ENCODE results near the gene HOATZ. TPM values are rescaled to one million over a fixed set of nuclear protein-coding genes. Genes with fewer than 3 reads are reported as not detected.

HOATZ gene
- total and polyA plus RNA-seq, 2 of the 13 experiments (the other 11 are each of a cell fraction or from before 2014, with no cell fraction given) = not detected

- TF ChIP-seq TERF1 (CRISPR knock-in tag; IDR thresholded peaks at IDR 0.05) = no peak
- no peak for TF ChIP-seq THRA (CRISPR knock-in tag; IDR thresholded peaks at IDR 0.05; ENCODE audit: borderline replicate concordance)
- no peak for TF ChIP-seq ZNF296 (CRISPR knock-in tag; conservative IDR thresholded peaks at IDR 0.05)
- TF ChIP-seq ZNF557 (CRISPR knock-in tag; IDR thresholded peaks at IDR 0.05) = no peak
- no peak for TF ChIP-seq RXRA (CRISPR knock-in tag; IDR thresholded peaks at IDR 0.05)
Measured at GRCh38 chr11:111554532-111554931, 40.0 kb downstream of the HOATZ start (continued).

GRCh38 chr11:111555255-111555654 is 40.7 kb downstream of the HOATZ start:
- Histone ChIP-seq H3K4me3 (replicated peaks in 1 of 3; ENCODE audit: insufficient read depth in 1 of 3, low read depth in 2 of 3, low read length in 3 of 3) (no peak overlapping the region), H3K4me1 (ENCODE audit: insufficient read depth, low read length) (no peaks in the 10 kb centered on the region), H3K27me3 (ENCODE audit: control insufficient read depth in 1 of 2, insufficient read depth in 2 of 2, low read length in 2 of 2) (peaks cover 0 to 12% of the 10 kb centered on the region in 2 experiments; a peak in 2 of 5 replicates), H2AFZ (ENCODE audit: low read length) (no peak overlapping the region), H3K9ac (ENCODE audit: insufficient read depth, low read depth, low read length) (no peak overlapping the region), H3K27ac (ENCODE audit: extremely low read length, insufficient read depth, low read length) (no peak overlapping the region), H4K20me1 (ENCODE audit: insufficient read depth, low read length) (no peaks in the 10 kb centered on the region), H3K4me2 (ENCODE audit: low read depth, low read length) (no peak overlapping the region), H3K9me3 (ENCODE audit: low read length) (peaks cover 6% of the 10 kb centered on the region; the same call in 1 of the 2 replicates), H3K36me3 (replicated peaks in 1 of 2; ENCODE audit: control insufficient read depth in 1 of 2, insufficient read depth in 2 of 2, low read length in 2 of 2) (no peaks in the 10 kb centered on the region), H3K79me2 (ENCODE audit: insufficient read depth, low read length) (no peaks in the 10 kb centered on the region)
- intact Hi-C loops (cut with micrococcal nuclease; ENCODE audit: unreplicated experiment) (no loop called here), in situ Hi-C loops (cut with HindIII; ENCODE audit: extremely low pct_ligation_motif_present, low pct_unique_long_range_greater_than_20kb) (no loop called here)
- DNase-seq (ENCODE audit: low spot score) = no peak
- POLR2A ChIA-PET = no interaction called here
- no peak for ATAC-seq
- no TSS peak for BruUV-seq (replicated peaks)
- CTCF ChIA-PET (ENCODE audit: low intra/inter-chr PET ratio, low total read pairs) = no interaction called here
- no peak for FAIRE-seq
- no peak for TF ChIP-seq TBP (CRISPR knock-in tag; IDR thresholded peaks at IDR 0.05)
- no peak for TF ChIP-seq PREB (CRISPR knock-in tag; IDR thresholded peaks at IDR 0.05)
- no peak for TF ChIP-seq NBN (conservative IDR thresholded peaks at IDR 0.05)
- no peak for TF ChIP-seq XRCC5 (optimal IDR thresholded peaks at IDR 0.05; ENCODE audit: low read length)
- no peak for TF ChIP-seq ARID4A (CRISPR knock-in tag; IDR thresholded peaks at IDR 0.05; ENCODE audit: borderline replicate concordance)
- TF ChIP-seq KLF6 (CRISPR knock-in tag; IDR thresholded peaks at IDR 0.05) = no peak
- TF ChIP-seq NR2F6 (IDR thresholded peaks at IDR 0.05) = no peak
- TF ChIP-seq NR2F6 (CRISPR knock-in tag; IDR thresholded peaks at IDR 0.05) = no peak
- TF ChIP-seq ZNF570 (CRISPR knock-in tag; IDR thresholded peaks at IDR 0.05; ENCODE audit: borderline replicate concordance) = no peak
- no peak for TF ChIP-seq ZNF605 (CRISPR knock-in tag; IDR thresholded peaks at IDR 0.05)
- TF ChIP-seq POLR2AphosphoS5 (IDR thresholded peaks at IDR 0.05; ENCODE audit: low read depth, low read length) = no peak
- TF ChIP-seq MAFK (conservative IDR thresholded peaks at IDR 0.05 in 1 of 2, IDR thresholded peaks at IDR 0.05 in 1 of 2; ENCODE audit: low read length in 2 of 2) = no peak
- no peak for TF ChIP-seq PHF21A (CRISPR knock-in tag; IDR thresholded peaks at IDR 0.05)
- no peak for TF ChIP-seq JDP2 (CRISPR knock-in tag; IDR thresholded peaks at IDR 0.05; ENCODE audit: borderline replicate concordance)
